ENCODE measurements around the gene NDUFS7. TPM values are rescaled to one million over a fixed set of nuclear protein-coding genes. Genes with fewer than 3 reads are reported as not detected.

NDUFS7 gene
- total and polyA plus RNA-seq, 2 donors (not counting 3 experiments of a cell fraction or from before 2014, with no cell fraction given), result 101 to 224 TPM

GRCh38 chr19:1389033-1389940 lies 5.6 kb downstream of the NDUFS7 start:
- no TSS peak for BruUV-seq (replicated peaks)
- Histone ChIP-seq H2AFZ (ENCODE audit: low read depth, low read length) (no peak overlapping the region), H3K27me3 (ENCODE audit: control insufficient read depth in 2 of 2, insufficient read depth in 2 of 2, low read length in 2 of 2) (no peaks in the 10 kb centered on the region), H4K20me1 (replicated peaks; ENCODE audit: control insufficient read depth, extremely low read depth, insufficient read depth, low read length) (no peaks in the 10 kb centered on the region), H3K4me2 (ENCODE audit: insufficient read depth, low read length) (no peak overlapping the region), H3K79me2 (ENCODE audit: control insufficient read depth, insufficient read depth, low read length) (peaks cover 6% of the 10 kb centered on the region), H3K36me3 (ENCODE audit: control insufficient read depth in 2 of 2, extremely low read depth in 1 of 2, insufficient read depth in 2 of 2, low read length in 2 of 2) (peaks cover 3 to 28% of the 10 kb centered on the region in 2 experiments), H3K9me1 (replicated peaks; ENCODE audit: control insufficient read depth, extremely low read depth, insufficient read depth, low read length) (no peaks in the 10 kb centered on the region), H3K4me1 (ENCODE audit: control insufficient read depth, extremely low read depth, insufficient read depth, low read length) (peaks cover 7% of the 10 kb centered on the region), H3K9ac (replicated peaks; ENCODE audit: extremely low read depth, insufficient read depth, low read length) (no peak overlapping the region), H3K9me3 (replicated peaks; ENCODE audit: control insufficient read depth, insufficient read depth, low read length) (no peaks in the 10 kb centered on the region), H3K4me3 (replicated peaks in 1 of 3; ENCODE audit: insufficient read depth in 1 of 3, low read depth in 1 of 3, low read length in 3 of 3) (no peak overlapping the region), H3K27ac (ENCODE audit: insufficient read depth, low read depth, low read length) (no peak overlapping the region)
- intact Hi-C loops (cut with micrococcal nuclease), result no loop called here
- TF ChIP-seq CTCF (IDR thresholded peaks at IDR 0.05; ENCODE audit: extremely low read depth in 1 of 2, insufficient read depth in 1 of 2, low read depth in 1 of 2, low read length in 2 of 2) (no peak), GATA2 (IDR thresholded peaks at IDR 0.05; ENCODE audit: insufficient read depth, insufficient read length, low read depth, low read length) (no peak), EZH2 (IDR thresholded peaks at IDR 0.05; ENCODE audit: borderline replicate concordance, low read depth, low read length, severe bottlenecking) (no peak), MAX (IDR thresholded peaks at IDR 0.05; ENCODE audit: insufficient read depth, insufficient read length) (peak; percentile 33)
- FAIRE-seq (no peak), DNase-seq (ENCODE audit: low read depth, low spot score) (no peak)
- ChIA-PET POLR2A (no interaction called here), CTCF (no interaction called here)
- dilution Hi-C loops (cut with MboI; ENCODE audit: extremely low pct_ligation_motif_present, low sequenced_read_pairs), result no loop called here
